K562 (cell line): Measurements from ENCODE around the gene UCHL5. TPM values are rescaled to one million over a fixed set of nuclear protein-coding genes. Genes with fewer than 3 reads are reported as not detected.

Source experiments
- ATF2 ChIP-seq: sonication (generic); formaldehyde crosslinking; IDR thresholded peaks from 2 replicates; pipeline ENCODE4 v1.8.1; 2022; ENCODE audit warnings: missing genetic modification reagents
- CBFA2T3 ChIP-seq: fragments of 450-650 bp; IDR thresholded peaks from 2 replicates; pipeline ENCODE4 v1.6.1; 2017
- CTBP1 ChIP-seq: fragments of 450-650 bp; IDR thresholded peaks from 2 replicates; pipeline ENCODE4 v1.6.1; 2016; ENCODE audit warnings: borderline replicate concordance
- DMBX1 ChIP-seq: fragments of 250-450 bp; sonication (Bioruptor Pico); IDR thresholded peaks from 2 replicates; pipeline ENCODE4 v1.8.0; 2022; ENCODE audit warnings: inconsistent platforms, mild to moderate bottlenecking, moderate library complexity, borderline replicate concordance
- EWSR1 ChIP-seq: fragments of 450-650 bp; IDR thresholded peaks from 2 replicates; pipeline ENCODE4 v1.6.1; 2018; ENCODE audit warnings: borderline replicate concordance, mild to moderate bottlenecking, low read depth, moderate library complexity; ENCODE audit not compliant: partially characterized antibody
- FOS ChIP-seq: IDR thresholded peaks from 3 replicates; pipeline ENCODE4 v1.6.1; 2011; ENCODE audit not compliant: insufficient read length; ENCODE audit errors: extremely low read depth
- GMEB1 ChIP-seq: fragments of 250-450 bp; sonication (Bioruptor Pico); IDR thresholded peaks from 2 replicates; pipeline ENCODE4 v1.4.0; 2020; ENCODE audit warnings: mild to moderate bottlenecking
- GTF2A2 ChIP-seq: IDR thresholded peaks from 2 replicates; pipeline ENCODE4 v1.6.1; 2016; ENCODE audit warnings: mild to moderate bottlenecking, missing genetic modification characterization, missing compliant biosample characterization
- HMG20B ChIP-seq: fragments of 250-450 bp; sonication (Bioruptor Pico); IDR thresholded peaks from 2 replicates; pipeline ENCODE4 v1.5.0; 2021; ENCODE audit warnings: mild to moderate bottlenecking
- MCM2 ChIP-seq: fragments of 450-650 bp; IDR thresholded peaks from 2 replicates; pipeline ENCODE4 v1.6.1; 2017; ENCODE audit warnings: low read depth, mild to moderate bottlenecking
- MXD1 ChIP-seq: fragments of 250-450 bp; sonication (Bioruptor Pico); IDR thresholded peaks from 2 replicates; pipeline ENCODE4 v1.8.0; 2021; ENCODE audit warnings: borderline replicate concordance, mild to moderate bottlenecking, moderate library complexity; ENCODE audit not compliant: poor library complexity, severe bottlenecking
- NCOA1 ChIP-seq: fragments of 450-650 bp; IDR thresholded peaks from 2 replicates; pipeline ENCODE4 v1.6.1; 2016; ENCODE audit warnings: low read depth
- RFX5 ChIP-seq: IDR thresholded peaks from 2 replicates; pipeline ENCODE4 v1.6.1; 2011; ENCODE audit warnings: low read depth, mild to moderate bottlenecking, improper control_type of control experiment, low read length
- SMARCA4 ChIP-seq: fragments of 450-650 bp; IDR thresholded peaks from 2 replicates; pipeline ENCODE4 v1.6.1; 2016
- SRSF3 ChIP-seq: fragments of 200-400 bp; formaldehyde crosslinking; IDR thresholded peaks from 2 replicates; pipeline ENCODE4 v1.6.1; 2016; ENCODE audit warnings: mild to moderate bottlenecking, low read length, moderate library complexity; ENCODE audit not compliant: insufficient read depth
- TEAD2 ChIP-seq: fragments of 450-650 bp; IDR thresholded peaks from 2 replicates; pipeline ENCODE4 v1.6.1; 2016; ENCODE audit warnings: missing genetic modification characterization, control low read depth, missing compliant biosample characterization
- TRIM28 ChIP-seq: fragments of 450-650 bp; IDR thresholded peaks from 2 replicates; pipeline ENCODE4 v1.6.1; 2017
- XRCC5 ChIP-seq: fragments of 200-400 bp; formaldehyde crosslinking; IDR thresholded peaks from 2 replicates; pipeline ENCODE4 v1.6.1; 2017; ENCODE audit warnings: low read depth, mild to moderate bottlenecking, low read length
- polyA plus RNA-seq, 8 experiments: library from polyadenylated mRNA; depleted of rRNA in 4 of 8; stranded (reverse) in 5 of 8; unstranded in 3 of 8; fragments of >200 nt; fragmentation: Nextera tagmentation in 2 of 8; fragmentation: Illumina TruSeq in 1 of 8; extraction: Ambion mirVana in 2 of 8; extraction: Trizol in 1 of 8; gene quantifications; 2 replicates each; pipeline versions ENCODE4 v1.2.1 to v1.2.3, GENCODE V29; 2011 to 2014; ENCODE audit warnings: inconsistent platforms in 1 of 8, missing spikeins in 1 of 8
- total RNA-seq, 7 experiments: library from RNA; depleted of rRNA in 6 of 7; stranded (reverse); fragments of >200 nt in 6 of 7; fragmentation: Illumina TruSeq in 2 of 7; extraction: Trizol in 2 of 7; gene quantifications; 2 replicates each; pipeline versions ENCODE4 v1.2.1 to v1.2.3, GENCODE V29; 2011 to 2021; ENCODE audit warnings: low replicate concordance in 1 of 7
- TF ChIP-seq, protein P1 (sequence below): fragments of 450-650 bp; formaldehyde crosslinking; IDR thresholded peaks from 2 replicates; pipeline ENCODE4 v1.4.0; 2020; ENCODE audit warnings: mild to moderate bottlenecking, moderate library complexity
- TF ChIP-seq, protein P2 (sequence below): conservative IDR thresholded peaks from 2 replicates; pipeline ENCODE4 v1.6.1; 2011; ENCODE audit warnings: low read depth, mild to moderate bottlenecking, low read length; ENCODE audit not compliant: control insufficient read depth
- TF ChIP-seq, protein P3 (sequence below): fragments of 450-650 bp; formaldehyde crosslinking; IDR thresholded peaks from 2 replicates; pipeline ENCODE4 v1.4.0; 2022; ENCODE audit warnings: missing genetic modification characterization

UCHL5 gene
- total and polyA plus RNA-seq, 9 of the 15 experiments (the other 6 are each of a cell fraction or from before 2014, with no cell fraction given): 61.0 to 206 (median 122) TPM

DNA sequence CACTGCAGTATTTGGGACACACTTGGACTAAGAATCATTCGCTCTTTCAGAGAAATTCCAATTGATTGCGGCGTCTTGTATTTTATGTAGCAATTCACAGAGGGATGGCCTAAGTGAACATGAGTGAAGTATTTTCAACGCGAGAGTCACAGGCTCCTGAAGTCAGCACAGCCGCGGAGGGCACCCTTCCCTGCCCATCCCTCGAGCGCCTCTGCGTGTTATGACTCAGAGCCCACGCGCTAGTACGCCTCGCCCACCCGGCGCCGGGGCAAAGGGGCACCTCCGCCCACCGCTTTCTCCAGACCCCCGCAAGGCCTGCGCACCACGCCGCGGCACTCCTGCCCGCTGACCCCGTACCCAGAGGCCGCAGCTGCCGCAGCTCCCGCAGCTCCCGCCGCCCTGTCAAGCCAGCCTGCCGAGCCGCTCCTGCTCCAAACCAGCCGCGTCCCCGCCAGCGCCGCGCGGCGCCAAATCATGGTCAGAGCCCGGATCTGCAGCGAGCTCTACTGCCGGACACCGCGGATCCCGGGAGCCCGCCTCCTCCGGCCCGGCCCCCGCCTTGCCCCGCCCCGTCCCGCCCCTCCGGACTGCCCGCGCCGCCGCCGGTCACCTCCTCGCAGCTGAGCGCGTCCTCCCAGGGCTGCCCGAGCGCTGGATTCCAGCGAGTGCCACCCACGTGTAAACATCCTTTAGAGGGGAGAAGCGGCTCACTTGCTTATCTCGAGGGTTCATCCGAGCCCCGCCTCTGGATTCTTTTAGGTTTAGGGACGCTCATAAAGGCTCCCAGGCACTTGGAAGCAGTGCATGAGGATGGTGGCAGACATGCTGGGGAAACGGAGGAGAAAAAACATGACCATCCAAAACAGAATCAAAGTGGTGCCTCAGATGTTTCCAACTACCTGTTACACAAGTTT lies 46.0 kb upstream of the UCHL5 start, which contains the start of gene GLRX2 (continued):
- TF ChIP-seq, protein P1, sequence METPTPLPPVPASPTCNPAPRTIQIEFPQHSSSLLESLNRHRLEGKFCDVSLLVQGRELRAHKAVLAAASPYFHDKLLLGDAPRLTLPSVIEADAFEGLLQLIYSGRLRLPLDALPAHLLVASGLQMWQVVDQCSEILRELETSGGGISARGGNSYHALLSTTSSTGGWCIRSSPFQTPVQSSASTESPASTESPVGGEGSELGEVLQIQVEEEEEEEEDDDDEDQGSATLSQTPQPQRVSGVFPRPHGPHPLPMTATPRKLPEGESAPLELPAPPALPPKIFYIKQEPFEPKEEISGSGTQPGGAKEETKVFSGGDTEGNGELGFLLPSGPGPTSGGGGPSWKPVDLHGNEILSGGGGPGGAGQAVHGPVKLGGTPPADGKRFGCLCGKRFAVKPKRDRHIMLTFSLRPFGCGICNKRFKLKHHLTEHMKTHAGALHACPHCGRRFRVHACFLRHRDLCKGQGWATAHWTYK (CRISPR knock-in tag): peak; percentile 44; the same call in 1 of the 2 replicates
- TF ChIP-seq EWSR1 (no peak), XRCC5 (peak; percentile 65; the same call in 1 of the 2 replicates), GTF2A2 (tag) (no peak), DMBX1 (CRISPR knock-in tag) (no peak), NCOA1 (0 out of 2 replicates have a peak, but pooled peaks have one; percentile 39), TRIM28 (0 out of 2 replicates have a peak, but pooled peaks have one; percentile 1), CTBP1 (peak; percentile 86), GMEB1 (CRISPR knock-in tag) (no peak; the same call in 1 of the 2 replicates), SMARCA4 (peak; percentile 43), MCM2 (no peak), SRSF3 (no peak), HMG20B (CRISPR knock-in tag) (no peak), MXD1 (CRISPR knock-in tag) (no peak), FOS (no peak), ATF2 (CRISPR knock-in tag) (no peak), TEAD2 (tag) (no peak), RFX5 (no peak), CBFA2T3 (no peak)
- TF ChIP-seq, protein P2, sequence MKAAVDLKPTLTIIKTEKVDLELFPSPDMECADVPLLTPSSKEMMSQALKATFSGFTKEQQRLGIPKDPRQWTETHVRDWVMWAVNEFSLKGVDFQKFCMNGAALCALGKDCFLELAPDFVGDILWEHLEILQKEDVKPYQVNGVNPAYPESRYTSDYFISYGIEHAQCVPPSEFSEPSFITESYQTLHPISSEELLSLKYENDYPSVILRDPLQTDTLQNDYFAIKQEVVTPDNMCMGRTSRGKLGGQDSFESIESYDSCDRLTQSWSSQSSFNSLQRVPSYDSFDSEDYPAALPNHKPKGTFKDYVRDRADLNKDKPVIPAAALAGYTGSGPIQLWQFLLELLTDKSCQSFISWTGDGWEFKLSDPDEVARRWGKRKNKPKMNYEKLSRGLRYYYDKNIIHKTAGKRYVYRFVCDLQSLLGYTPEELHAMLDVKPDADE: peak; percentile 84; the same call in 1 of the 2 replicates
- TF ChIP-seq, protein P3, sequence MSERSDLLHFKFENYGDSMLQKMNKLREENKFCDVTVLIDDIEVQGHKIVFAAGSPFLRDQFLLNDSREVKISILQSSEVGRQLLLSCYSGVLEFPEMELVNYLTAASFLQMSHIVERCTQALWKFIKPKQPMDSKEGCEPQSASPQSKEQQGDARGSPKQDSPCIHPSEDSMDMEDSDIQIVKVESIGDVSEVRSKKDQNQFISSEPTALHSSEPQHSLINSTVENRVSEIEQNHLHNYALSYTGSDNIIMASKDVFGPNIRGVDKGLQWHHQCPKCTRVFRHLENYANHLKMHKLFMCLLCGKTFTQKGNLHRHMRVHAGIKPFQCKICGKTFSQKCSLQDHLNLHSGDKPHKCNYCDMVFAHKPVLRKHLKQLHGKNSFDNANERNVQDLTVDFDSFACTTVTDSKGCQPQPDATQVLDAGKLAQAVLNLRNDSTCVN (CRISPR knock-in tag): no peak
